A549 (cell line): Measurements from ENCODE around the gene KLHL29. TPM values are rescaled to one million over a fixed set of nuclear protein-coding genes. Genes with fewer than 3 reads are reported as not detected.

Experiments used
- ATAC-seq, 2 experiments: fragments of 200-7000 bp in 1 of 2; fragments of >200 bp in 1 of 2; cut with Nextera tagmentation in 1 of 2; cut with Tn5 transposase in 1 of 2; 3 replicates each; pipeline versions ENCODE4 v1.8.0 to v1.9.1; 2018 to 2020; ENCODE audit warnings: mild to moderate bottlenecking in 1 of 2, moderate library complexity in 1 of 2
- CTCF ChIA-PET: fragments of 300-600 bp; sonication (Branson Sonifier 250); formaldehyde crosslinking; extraction: SDS; loops from one replicate; lab custom pipeline; 2021; ENCODE audit warnings: antibody characterized with exemption, inconsistent platforms; lab: Yijun Ruan, JAX
- POLR2A ChIA-PET: fragments of 350-600 bp; formaldehyde crosslinking; extraction: SDS; loops from one replicate; lab custom pipeline; 2021; ENCODE audit warnings: antibody characterized with exemption, inconsistent platforms; lab: Yijun Ruan, JAX
- DNase-seq, 2 experiments: peaks; one replicate each; pipeline versions ENCODE4 v3.0.0 to v3.0.0-alpha.2; 2011 to 2016; ENCODE audit warnings: low read depth in 1 of 2, low spot score in 1 of 2
- FAIRE-seq: peaks from 2 replicates; lab custom pipeline; 2011; peaks lifted over from hg19 to GRCh38; lab: Jason Lieb, UNC
- H3K27ac ChIP-seq, 2 experiments: fragments of >200 bp; sonication (Bioruptor Twin); formaldehyde crosslinking; 3 replicates each; pipeline ENCODE4 v1.5.1; 2016 to 2017
- H3K4me1 ChIP-seq: fragments of >200 bp; sonication (Bioruptor Twin); formaldehyde crosslinking; 3 replicates; pipeline ENCODE4 v1.6.1; 2016
- H3K4me2 ChIP-seq: fragments of >200 bp; sonication (Bioruptor Twin); formaldehyde crosslinking; 3 replicates; pipeline ENCODE4 v1.6.1; 2016
- H3K4me3 ChIP-seq: fragments of >200 bp; sonication (Bioruptor Twin); formaldehyde crosslinking; 3 replicates; pipeline ENCODE4 v1.5.1; 2016
- H3K9me3 ChIP-seq: fragments of >200 bp; sonication (Bioruptor Twin); formaldehyde crosslinking; 3 replicates; pipeline ENCODE4 v1.6.1; 2016
- CEBPB ChIP-seq, 2 experiments: fragments of >200 bp in 1 of 2; sonication (Bioruptor Twin) in 1 of 2; formaldehyde crosslinking in 1 of 2; IDR thresholded peaks; 2 replicates each; pipeline ENCODE4 v1.6.1; 2012 to 2016
- CHD4 ChIP-seq: fragments of 200-600 bp; sonication (generic); IDR thresholded peaks from 2 replicates; pipeline ENCODE4 v1.6.1; 2016; ENCODE audit warnings: antibody characterized with exemption, mild to moderate bottlenecking, borderline replicate concordance
- EHF ChIP-seq: fragments of 250-450 bp; sonication (Bioruptor Pico); IDR thresholded peaks from 2 replicates; pipeline ENCODE4 v1.5.0; 2020; ENCODE audit warnings: mild to moderate bottlenecking
- EHMT2 ChIP-seq: fragments of 200-600 bp; sonication (generic); IDR thresholded peaks from 2 replicates; pipeline ENCODE4 v1.6.1; 2016; ENCODE audit warnings: antibody characterized with exemption, low read depth, mild to moderate bottlenecking, moderate library complexity
- ELK1 ChIP-seq: fragments of 150-350 bp; IDR thresholded peaks from 2 replicates; pipeline ENCODE4 v1.6.1; 2014; ENCODE audit warnings: low read depth, mild to moderate bottlenecking, low read length
- ESRRA ChIP-seq: fragments of 150-350 bp; IDR thresholded peaks from 2 replicates; pipeline ENCODE4 v1.6.1; 2014; ENCODE audit warnings: mild to moderate bottlenecking, low read length, borderline replicate concordance
- FOXS1 ChIP-seq: fragments of 250-450 bp; sonication (Bioruptor Pico); IDR thresholded peaks from 2 replicates; pipeline ENCODE4 v1.5.0; 2020; ENCODE audit warnings: mild to moderate bottlenecking, moderate library complexity
- HOXA7 ChIP-seq: fragments of 250-450 bp; sonication (Bioruptor Pico); IDR thresholded peaks from 2 replicates; pipeline ENCODE4 v1.5.0; 2020; ENCODE audit warnings: mild to moderate bottlenecking, moderate library complexity
- MAFK ChIP-seq: fragments of 450-650 bp; IDR thresholded peaks from 2 replicates; pipeline ENCODE4 v1.6.1; 2014; ENCODE audit not compliant: partially characterized antibody
- MAZ ChIP-seq: fragments of 150-350 bp; IDR thresholded peaks from 2 replicates; pipeline ENCODE4 v1.6.1; 2014; ENCODE audit warnings: antibody characterized with exemption, low read depth, low read length, borderline replicate concordance
- MYC ChIP-seq: IDR thresholded peaks from 2 replicates; pipeline ENCODE4 v1.6.1; 2012; ENCODE audit warnings: mild to moderate bottlenecking, inconsistent platforms, low read length, improper control_type of control experiment, borderline replicate concordance
- NR3C1 ChIP-seq: fragments of >200 bp; sonication (Bioruptor Twin); formaldehyde crosslinking; IDR thresholded peaks from 3 replicates; pipeline ENCODE4 v1.6.1; 2017
- PHF8 ChIP-seq: fragments of 200-600 bp; sonication (generic); IDR thresholded peaks from 2 replicates; pipeline ENCODE4 v1.6.1; 2016; ENCODE audit warnings: low read depth, mild to moderate bottlenecking, antibody characterized with exemption, moderate library complexity, borderline replicate concordance
- POLR2AphosphoS2 ChIP-seq: conservative IDR thresholded peaks from 2 replicates; pipeline ENCODE4 v1.6.1; 2012; ENCODE audit warnings: low read length, improper control_type of control experiment, inconsistent platforms
- RARB ChIP-seq: fragments of 250-450 bp; sonication (Bioruptor Pico); IDR thresholded peaks from 2 replicates; pipeline ENCODE4 v1.8.0; 2021; ENCODE audit warnings: mild to moderate bottlenecking, moderate library complexity
- RCOR1 ChIP-seq: fragments of 150-350 bp; IDR thresholded peaks from 2 replicates; pipeline ENCODE4 v1.6.1; 2014; ENCODE audit warnings: antibody characterized with exemption, low read length, low read depth
- RFX5 ChIP-seq: fragments of 450-650 bp; IDR thresholded peaks from 2 replicates; pipeline ENCODE4 v1.7.1; 2014; ENCODE audit warnings: antibody characterized with exemption, mild to moderate bottlenecking, moderate library complexity
- SMC3 ChIP-seq: fragments of >200 bp; sonication (Bioruptor Twin); formaldehyde crosslinking; IDR thresholded peaks from 3 replicates; pipeline ENCODE4 v1.6.1; 2018; ENCODE audit warnings: inconsistent platforms
- SREBF2 ChIP-seq: fragments of 450-650 bp; IDR thresholded peaks from 2 replicates; pipeline ENCODE4 v1.6.1; 2014; ENCODE audit warnings: mild to moderate bottlenecking, moderate library complexity
- TP53 ChIP-seq: fragments of 250-450 bp; sonication (Bioruptor Pico); IDR thresholded peaks from 2 replicates; pipeline ENCODE4 v1.5.0; 2021; ENCODE audit warnings: mild to moderate bottlenecking, moderate library complexity
- ZC3H11A ChIP-seq: fragments of 450-650 bp; IDR thresholded peaks from 2 replicates; pipeline ENCODE4 v1.6.1; 2014; ENCODE audit warnings: antibody characterized with exemption, mild to moderate bottlenecking
- ZFP36 ChIP-seq: fragments of 450-650 bp; IDR thresholded peaks from 2 replicates; pipeline ENCODE4 v1.6.1; 2014; ENCODE audit warnings: borderline replicate concordance; ENCODE audit not compliant: partially characterized antibody
- ZNF302 ChIP-seq: fragments of 250-450 bp; sonication (Bioruptor Pico); IDR thresholded peaks from 2 replicates; pipeline ENCODE4 v1.9.0; 2021; ENCODE audit warnings: inconsistent platforms, mild to moderate bottlenecking, moderate library complexity
- ZSCAN20 ChIP-seq: fragments of 250-450 bp; sonication (Bioruptor Pico); IDR thresholded peaks from 2 replicates; pipeline ENCODE4 v1.8.0; 2022; ENCODE audit warnings: mild to moderate bottlenecking, moderate library complexity
- WGBS: methylation state at CpG from one replicate; pipeline ENCODE4 v1.1.6; 2017; ENCODE audit errors: missing lambda C conversion rate; 5-methylcytosine and 5-hydroxymethylcytosine counted together
- polyA plus RNA-seq, 4 experiments: library from polyadenylated mRNA; depleted of rRNA in 3 of 4; stranded (reverse); fragments of >200 nt; fragmentation: RNase III in 1 of 4; extraction: RNeasy Plus Mini Kit Qiagen cat#74134 plus additional on column Dnase treatment in 1 of 4; gene quantifications; 2 replicates in 3 of 4; 3 replicates in 1 of 4; pipeline ENCODE4 v1.2.3, GENCODE V29; 2011 to 2017
- TF ChIP-seq, protein P1 (sequence below): IDR thresholded peaks from 2 replicates; pipeline ENCODE4 v1.6.1; 2012
- TF ChIP-seq, protein P2 (sequence below): IDR thresholded peaks from 2 replicates; pipeline ENCODE4 v1.6.1; 2012; ENCODE audit warnings: low read depth, borderline replicate concordance

Gene KLHL29
- polyA plus RNA-seq, 2 of the 4 experiments (the other 2 are of a cell fraction): 1.3 to 2.5 TPM

- no peak for TF ChIP-seq FOXS1 (CRISPR knock-in tag)
- TF ChIP-seq SMC3: no peak
- TF ChIP-seq ZNF302: no peak
- no peak for TF ChIP-seq EHF
- TF ChIP-seq MYC: no peak
These were observed 290.5 kb downstream of the KLHL29 start (continued) for GRCh38 chr2:23675506-23675905.

GRCh38 chr2:23677836-23678235, 292.9 kb downstream of the KLHL29 start:
- Histone ChIP-seq H3K9me3 (peaks cover 2% of the 10 kb centered on the region; the same call in 1 of the 3 replicates), H3K4me1 (no peaks in the 10 kb centered on the region), H3K4me3 (no peak overlapping the region), H3K4me2 (no peak overlapping the region), H3K27ac (no peak overlapping the region)
- CTCF ChIA-PET: interaction anchor here (1.8 kb wide), 1 partner anchor 12 kb away, joined by 6 read pairs; no protein-coding TSS in a partner anchor
- POLR2A ChIA-PET: no interaction called here
- WGBS: 47% methylated on average over 2 of the region's 2 CpGs
- ATAC-seq (no peak), DNase-seq (no peak), FAIRE-seq (no peak)
- no peak for TF ChIP-seq SREBF2
- TF ChIP-seq ZFP36: no peak
- TF ChIP-seq CEBPB (IDR thresholded peaks at IDR 0.05): no peak
- TF ChIP-seq HOXA7 (CRISPR knock-in tag): no peak
- TF ChIP-seq EHMT2: no peak
- TF ChIP-seq MYC: no peak
- TF ChIP-seq RFX5: no peak
- no peak for TF ChIP-seq TP53 (CRISPR knock-in tag)
- TF ChIP-seq, protein P1, sequence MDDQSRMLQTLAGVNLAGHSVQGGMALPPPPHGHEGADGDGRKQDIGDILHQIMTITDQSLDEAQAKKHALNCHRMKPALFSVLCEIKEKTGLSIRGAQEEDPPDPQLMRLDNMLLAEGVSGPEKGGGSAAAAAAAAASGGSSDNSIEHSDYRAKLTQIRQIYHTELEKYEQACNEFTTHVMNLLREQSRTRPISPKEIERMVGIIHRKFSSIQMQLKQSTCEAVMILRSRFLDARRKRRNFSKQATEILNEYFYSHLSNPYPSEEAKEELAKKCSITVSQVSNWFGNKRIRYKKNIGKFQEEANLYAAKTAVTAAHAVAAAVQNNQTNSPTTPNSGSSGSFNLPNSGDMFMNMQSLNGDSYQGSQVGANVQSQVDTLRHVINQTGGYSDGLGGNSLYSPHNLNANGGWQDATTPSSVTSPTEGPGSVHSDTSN: no peak
- no peak for TF ChIP-seq RCOR1
- no peak for TF ChIP-seq ELK1

DNA sequence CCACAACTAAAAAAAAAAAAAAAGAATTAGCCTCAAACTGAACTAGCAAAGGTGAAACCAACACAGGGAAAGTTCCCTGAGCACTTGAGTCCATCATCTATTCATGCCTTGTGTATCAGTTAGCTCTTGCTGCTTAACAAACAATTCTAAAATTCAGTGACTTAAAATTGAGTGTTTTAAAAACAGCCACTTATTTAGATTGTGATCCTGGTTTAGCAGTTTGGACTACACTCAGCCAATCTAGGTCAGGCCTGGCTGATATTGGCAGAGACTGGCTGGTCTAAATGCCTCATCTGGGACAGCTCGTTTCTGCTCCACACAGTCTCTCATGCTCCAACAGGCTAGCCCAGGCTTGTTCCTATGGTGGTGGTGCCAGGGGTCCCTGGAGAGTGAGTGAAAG, 294.1 kb downstream of the KLHL29 start:
- H3K4me2 ChIP-seq: no peak overlapping the region
- CTCF ChIA-PET: no interaction called here
- no peak overlapping the region for H3K4me3 ChIP-seq
- FAIRE-seq: no peak
- WGBS: 38% methylated on average over 1 of the region's 1 CpG
- peaks cover 2% of the 10 kb centered on the region; the same call in 1 of the 3 replicates for H3K9me3 ChIP-seq
- H3K4me1 ChIP-seq: no peaks in the 10 kb centered on the region
- TF ChIP-seq SMC3 (no peak), ZNF302 (no peak), ESRRA (no peak), POLR2AphosphoS2 (no peak)
- POLR2A ChIA-PET: no interaction called here
- ATAC-seq: no peak
- no peak overlapping the region for H3K27ac ChIP-seq
- no peak for DNase-seq

DNA sequence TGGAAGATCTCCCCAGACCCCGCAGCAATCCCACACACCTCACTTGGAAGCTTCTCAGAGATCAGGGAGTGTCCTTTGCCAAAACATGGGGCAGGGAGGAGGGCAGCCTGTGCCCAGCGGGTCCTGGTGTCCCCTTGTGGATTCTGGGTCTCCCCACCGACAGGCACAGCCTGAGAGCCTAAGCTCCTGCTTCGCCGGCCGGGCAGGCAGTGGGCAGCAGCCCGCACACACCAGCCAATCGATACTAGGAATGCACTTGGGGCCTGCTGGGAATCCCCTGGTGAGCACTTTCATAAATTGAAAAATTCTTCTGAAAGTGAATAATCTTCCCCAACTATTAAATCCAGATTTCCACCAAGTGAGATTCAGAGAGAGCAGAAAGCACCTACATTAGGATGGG, 296.0 kb downstream of the KLHL29 start:
- no peak overlapping the region for H3K4me2 ChIP-seq
- 75% methylated on average over 8 of the region's 8 CpGs for WGBS
- TF ChIP-seq RFX5 (no peak), MAFK (no peak), ZFP36 (no peak), CHD4 (no peak), RARB (CRISPR knock-in tag) (no peak), ELK1 (no peak), NR3C1 (no peak), ZC3H11A (no peak), MAZ (no peak), PHF8 (no peak), ZSCAN20 (CRISPR knock-in tag) (no peak), SMC3 (no peak)
- TF ChIP-seq, protein P2, sequence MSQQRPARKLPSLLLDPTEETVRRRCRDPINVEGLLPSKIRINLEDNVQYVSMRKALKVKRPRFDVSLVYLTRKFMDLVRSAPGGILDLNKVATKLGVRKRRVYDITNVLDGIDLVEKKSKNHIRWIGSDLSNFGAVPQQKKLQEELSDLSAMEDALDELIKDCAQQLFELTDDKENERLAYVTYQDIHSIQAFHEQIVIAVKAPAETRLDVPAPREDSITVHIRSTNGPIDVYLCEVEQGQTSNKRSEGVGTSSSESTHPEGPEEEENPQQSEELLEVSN: no peak
- ATAC-seq (no peak), FAIRE-seq (no peak), DNase-seq (no peak)
- H3K4me3 ChIP-seq: no peak overlapping the region
- no peaks in the 10 kb centered on the region for H3K4me1 ChIP-seq
- no peak overlapping the region for H3K27ac ChIP-seq
- POLR2A ChIA-PET: no interaction called here
- CTCF ChIA-PET: interaction anchor here (1.7 kb wide), 1 partner anchor 45 kb away, joined by 3 read pairs; no protein-coding TSS in a partner anchor
- H3K9me3 ChIP-seq: peaks cover 2% of the 10 kb centered on the region; the same call in 1 of the 3 replicates
